ENCODE measurements around the gene IFNLR1.
A peak's percentile ranks its signal among the peaks of the same experiment; 100 is the strongest.

IFNLR1 gene

GRCh38 chr1:24120965-24121364 is 66.1 kb downstream of the IFNLR1 start:
- no peak for DNase-seq (ENCODE audit: low spot score)

- DNase-seq (ENCODE audit: low spot score), result peak; percentile 48
These were observed 67.0 kb downstream of the IFNLR1 start for GRCh38 chr1:24119859-24120756.

- DNase-seq (ENCODE audit: low spot score), result no peak
These were observed 67.6 kb downstream of the IFNLR1 start for GRCh38 chr1:24119489-24119858.

- peak; percentile 42 for DNase-seq (ENCODE audit: low spot score)
These were observed 68.5 kb downstream of the IFNLR1 start for GRCh38 chr1:24118410-24119242.

- DNase-seq (ENCODE audit: low spot score), result no peak
These were observed 69.2 kb downstream of the IFNLR1 start for GRCh38 chr1:24117722-24118409.

- no peak for DNase-seq (ENCODE audit: low spot score)
These were observed 70.0 kb downstream of the IFNLR1 start for GRCh38 chr1:24117132-24117531.

GRCh38 chr1:24114753-24115152 is 72.3 kb downstream of the IFNLR1 start:
- no peak for DNase-seq (ENCODE audit: low spot score)

GRCh38 chr1:24113641-24114033 is 73.5 kb downstream of the IFNLR1 start:
- DNase-seq (ENCODE audit: low spot score), result no peak

GRCh38 chr1:24111996-24112779 is 74.9 kb downstream of the IFNLR1 start, which contains the start of gene MYOM3:
MYOM3 (minus strand) TSS chr1:24112135; CDS start chr1:24108636, 3,499 bp downstream.
- DNase-seq (ENCODE audit: low spot score), result peak; percentile 75

- DNase-seq (ENCODE audit: low spot score), result no peak
These were observed 75.7 kb downstream of the IFNLR1 start for GRCh38 chr1:24111262-24111995.

- DNase-seq (ENCODE audit: low spot score), result no peak
These were observed 76.3 kb downstream of the IFNLR1 start for GRCh38 chr1:24110642-24111261.

- no peak for DNase-seq (ENCODE audit: low spot score)
These were observed 77.2 kb downstream of the IFNLR1 start for GRCh38 chr1:24109686-24110475.

GRCh38 chr1:24109166-24109483 is 78.0 kb downstream of the IFNLR1 start:
- DNase-seq (ENCODE audit: low spot score), result no peak

- DNase-seq (ENCODE audit: low spot score), result no peak
These were observed 78.5 kb downstream of the IFNLR1 start for GRCh38 chr1:24108334-24109165.

GRCh38 chr1:24107462-24108138 is 79.5 kb downstream of the IFNLR1 start:
- no peak for DNase-seq (ENCODE audit: low spot score)

- no peak for DNase-seq (ENCODE audit: low spot score)
These were observed 81.5 kb downstream of the IFNLR1 start for GRCh38 chr1:24105368-24106160.

GRCh38 chr1:24104854-24105253 is 82.2 kb downstream of the IFNLR1 start:
- DNase-seq (ENCODE audit: low spot score), result no peak

Measured in HuH-7 (cell line).